GM12865 (cell line): ENCODE measurements around the gene LENG9.

Experiments used
- DNase-seq: peaks from one replicate; pipeline ENCODE4 v3.0.0; 2010; ENCODE audit warnings: low read depth
- H3K4me3 ChIP-seq: 2 replicates; pipeline ENCODE4 v1.5.1; 2011; ENCODE audit warnings: mild to moderate bottlenecking, low read depth, low read length, control low read depth
- TF ChIP-seq, protein P1 (sequence below): IDR thresholded peaks from 2 replicates; pipeline ENCODE4 v1.5.1; 2011; ENCODE audit warnings: low read length, control low read depth, low read depth, inconsistent platforms; ENCODE audit not compliant: insufficient read depth; ENCODE audit errors: missing control alignments

Gene LENG9

DNA sequence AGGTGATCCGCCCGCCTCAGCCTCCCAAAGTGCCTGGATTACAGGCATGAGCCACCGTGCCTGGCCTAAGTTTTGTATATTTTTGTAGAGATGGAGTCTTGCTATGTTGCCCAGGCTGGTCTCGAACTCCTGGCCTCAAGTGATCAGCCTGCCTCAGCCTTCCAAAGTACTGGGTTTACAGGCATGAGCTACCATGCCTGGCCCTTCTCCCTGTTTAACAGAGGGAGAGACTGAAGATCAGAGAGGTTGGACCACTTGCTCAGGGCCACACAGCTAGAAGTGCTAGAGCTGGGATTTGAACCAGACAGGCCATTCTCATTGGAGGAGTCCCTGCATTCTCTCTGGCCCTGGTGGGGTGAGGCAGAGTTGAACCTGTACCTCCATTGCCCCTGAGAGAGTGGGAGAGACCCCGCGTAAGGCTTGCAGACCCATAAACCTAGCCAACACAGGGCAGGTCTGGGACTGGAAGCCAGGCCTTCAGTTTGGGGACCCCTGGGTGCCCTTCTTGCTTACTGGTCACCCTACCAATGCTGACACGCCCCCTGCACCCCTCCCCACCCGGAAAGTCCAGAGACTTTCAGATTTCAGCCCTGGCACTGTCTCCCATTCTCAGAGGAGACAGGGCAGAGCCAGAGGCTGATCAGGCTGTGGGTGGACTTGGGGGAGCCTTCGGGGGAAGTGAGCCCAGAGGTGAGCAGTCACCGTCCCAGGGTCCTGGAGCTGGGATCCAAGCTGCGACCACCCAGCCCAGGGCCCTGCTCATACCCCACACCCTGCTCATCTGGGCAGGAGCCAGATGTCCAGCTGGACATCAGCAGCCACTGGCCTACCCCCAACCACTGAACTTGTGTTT, 35.0 kb downstream of the LENG9 start:
- H3K4me3 ChIP-seq, result no peak overlapping the region
- DNase-seq, result no peak
- TF ChIP-seq, protein P1, sequence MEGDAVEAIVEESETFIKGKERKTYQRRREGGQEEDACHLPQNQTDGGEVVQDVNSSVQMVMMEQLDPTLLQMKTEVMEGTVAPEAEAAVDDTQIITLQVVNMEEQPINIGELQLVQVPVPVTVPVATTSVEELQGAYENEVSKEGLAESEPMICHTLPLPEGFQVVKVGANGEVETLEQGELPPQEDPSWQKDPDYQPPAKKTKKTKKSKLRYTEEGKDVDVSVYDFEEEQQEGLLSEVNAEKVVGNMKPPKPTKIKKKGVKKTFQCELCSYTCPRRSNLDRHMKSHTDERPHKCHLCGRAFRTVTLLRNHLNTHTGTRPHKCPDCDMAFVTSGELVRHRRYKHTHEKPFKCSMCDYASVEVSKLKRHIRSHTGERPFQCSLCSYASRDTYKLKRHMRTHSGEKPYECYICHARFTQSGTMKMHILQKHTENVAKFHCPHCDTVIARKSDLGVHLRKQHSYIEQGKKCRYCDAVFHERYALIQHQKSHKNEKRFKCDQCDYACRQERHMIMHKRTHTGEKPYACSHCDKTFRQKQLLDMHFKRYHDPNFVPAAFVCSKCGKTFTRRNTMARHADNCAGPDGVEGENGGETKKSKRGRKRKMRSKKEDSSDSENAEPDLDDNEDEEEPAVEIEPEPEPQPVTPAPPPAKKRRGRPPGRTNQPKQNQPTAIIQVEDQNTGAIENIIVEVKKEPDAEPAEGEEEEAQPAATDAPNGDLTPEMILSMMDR, result no peak

DNA sequence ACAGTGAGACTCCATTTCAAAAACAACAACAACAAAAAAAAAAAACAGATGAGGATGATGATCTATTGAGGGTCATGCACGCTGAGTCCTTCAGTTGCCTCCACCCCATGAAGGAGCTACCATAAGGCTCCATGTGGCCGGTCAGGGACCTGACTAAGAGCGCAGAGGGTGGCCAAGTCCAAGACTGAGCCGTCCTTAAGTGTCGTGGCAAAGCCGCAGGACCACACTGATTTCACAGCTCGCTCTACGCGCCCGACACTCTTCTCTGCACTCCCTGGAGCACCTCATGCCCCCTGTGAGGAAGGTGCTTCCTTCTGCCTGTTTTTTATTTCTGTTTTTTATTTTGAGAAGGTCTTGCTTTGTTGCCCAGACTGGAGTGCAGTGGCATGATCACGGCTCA, 36.0 kb downstream of the LENG9 start:
- TF ChIP-seq, protein P1, result no peak
- no peak overlapping the region for H3K4me3 ChIP-seq
- no peak for DNase-seq

DNA sequence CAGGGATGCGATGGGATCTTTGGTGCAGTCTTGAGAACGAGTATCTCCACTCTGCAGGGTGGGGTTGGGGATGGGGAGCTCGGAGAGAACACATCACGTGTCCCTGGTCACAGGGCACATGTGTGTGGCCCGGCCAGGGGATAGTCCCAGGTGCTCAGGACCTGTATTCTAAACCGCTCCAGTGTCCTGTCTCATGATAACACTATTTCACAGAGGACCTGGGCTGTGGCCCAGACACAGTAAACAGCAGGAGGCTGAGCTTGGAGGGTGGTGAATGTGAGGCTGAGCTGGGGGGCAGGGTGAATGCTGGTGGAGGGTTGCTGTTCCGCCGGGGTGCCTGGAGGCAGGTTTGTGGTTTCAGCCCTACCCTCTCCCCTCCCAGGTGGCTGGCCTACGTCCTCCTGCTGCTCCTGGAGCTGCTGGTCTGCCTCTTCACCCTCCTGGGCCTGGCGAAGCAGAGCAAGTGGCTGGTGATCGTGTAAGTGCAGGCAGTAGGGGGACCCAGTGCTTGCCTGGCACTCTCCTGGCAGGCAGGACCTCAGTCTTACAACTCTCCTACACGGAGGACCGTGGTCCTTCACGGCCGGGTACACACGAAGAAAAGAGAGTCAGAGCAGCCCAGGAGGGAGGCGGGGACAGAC, 37.2 kb downstream of the LENG9 start:
- TF ChIP-seq, protein P1, result no peak
- no peak overlapping the region for H3K4me3 ChIP-seq
- DNase-seq, result no peak

DNA sequence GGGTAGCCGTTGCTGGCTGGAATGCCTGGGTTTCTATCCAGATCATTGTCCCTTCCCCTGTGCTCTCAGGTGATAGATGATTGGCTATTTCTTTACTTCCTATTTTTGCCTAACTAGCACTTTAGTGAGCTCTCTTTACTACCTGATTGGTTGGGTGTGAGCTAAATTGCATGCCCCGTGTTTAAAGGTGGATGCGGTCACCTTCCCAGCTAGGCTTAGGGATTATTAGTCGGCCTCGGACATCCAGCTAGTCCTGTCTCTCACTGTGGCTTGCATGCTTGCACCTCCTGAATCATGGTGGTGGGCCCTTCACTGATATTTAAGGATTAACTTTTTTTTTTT, 38.2 kb downstream of the LENG9 start:
- DNase-seq, result no peak
- TF ChIP-seq, protein P1, result no peak
- H3K4me3 ChIP-seq, result no peak overlapping the region

- no peak overlapping the region for H3K4me3 ChIP-seq
- no peak for DNase-seq
- TF ChIP-seq, protein P1, result no peak
Measured at GRCh38 chr19:54424660-54425381, 38.8 kb downstream of the LENG9 start.

GRCh38 chr19:54424201-54424600, 39.4 kb downstream of the LENG9 start:
- no peak for DNase-seq
- H3K4me3 ChIP-seq, result no peak overlapping the region
- TF ChIP-seq, protein P1, result no peak
